ENCODE measurements around the gene OBP2B. TPM values are rescaled to one million over a fixed set of nuclear protein-coding genes. Genes with fewer than 3 reads are reported as not detected.

Gene OBP2B
- total and polyA plus RNA-seq, 9 of the 15 experiments (the other 6 are each of a cell fraction or from before 2014, with no cell fraction given), result not detected

GRCh38 chr9:133234577-133235322 is 25.7 kb upstream of the OBP2B start (continued):
- TF ChIP-seq ZNF212 (CRISPR knock-in tag; IDR thresholded peaks at IDR 0.05), result no peak

GRCh38 chr9:133233681-133234432 is 24.8 kb upstream of the OBP2B start:
- Histone ChIP-seq H3K9me3 (replicated peaks; ENCODE audit: control insufficient read depth, insufficient read depth, low read depth, low read length) (peaks cover 5% of the 10 kb centered on the region), H3K9ac (ENCODE audit: insufficient read depth in 1 of 2, low read depth in 2 of 2, low read length in 2 of 2) (no peak overlapping the region), H3K27me3 (ENCODE audit: control insufficient read depth in 2 of 2, insufficient read depth in 2 of 2, low read length in 2 of 2) (no peaks in the 10 kb centered on the region; a peak in 3 of 5 replicates), H3K27ac (ENCODE audit: extremely low read depth, low read depth, low read length) (no peak overlapping the region), H3K79me2 (ENCODE audit: control insufficient read depth, insufficient read depth, low read length) (no peaks in the 10 kb centered on the region), H4K20me1 (replicated peaks; ENCODE audit: control insufficient read depth, insufficient read depth, low read length) (no peaks in the 10 kb centered on the region), H3K4me2 (ENCODE audit: insufficient read depth, low read length) (no peak overlapping the region), H3K9me1 (ENCODE audit: control insufficient read depth, insufficient read depth, low read length) (no peaks in the 10 kb centered on the region), H3K4me1 (replicated peaks in 1 of 2; ENCODE audit: control insufficient read depth in 2 of 2, insufficient read depth in 2 of 2, low read length in 2 of 2) (peaks cover 2 to 27% of the 10 kb centered on the region in 2 experiments; a peak in 4 of 5 replicates), H3K36me3 (ENCODE audit: control insufficient read depth, insufficient read depth, low read length) (no peaks in the 10 kb centered on the region), H3K4me3 (no peak overlapping the region), H2AFZ (ENCODE audit: low read depth, low read length) (no peak overlapping the region)
- FAIRE-seq, result no peak
- WGBS (ENCODE audit: insufficient coverage, low coverage, missing lambda C conversion rate), result 57% methylated on average over 24 of the region's 32 CpGs
- no peak for DNase-seq (ENCODE audit: extremely low read depth in 1 of 4, low spot score in 3 of 4)
- no TSS peak for BruUV-seq (replicated peaks)
- in situ Hi-C loops (cut with MboI), result no loop called here
- ChIA-PET CTCF (ENCODE audit: low intra/inter-chr PET ratio) (no interaction called here), POLR2A (interaction anchor here (0.7 kb wide), 1 partner anchor 108 kb away, joined by 3 read pairs; no protein-coding TSS in a partner anchor)
- no peak for ATAC-seq
- intact Hi-C loops (cut with micrococcal nuclease), result no loop called here
- no peak for TF ChIP-seq PYGO2 (tag; IDR thresholded peaks at IDR 0.05)
- no peak for TF ChIP-seq COPS2 (conservative IDR thresholded peaks at IDR 0.05)
- TF ChIP-seq KAT8 (IDR thresholded peaks at IDR 0.05; ENCODE audit: low read depth), result no peak
- no peak for TF ChIP-seq GTF2F1 (IDR thresholded peaks at IDR 0.05; ENCODE audit: low read depth, low read length)
- no peak for TF ChIP-seq ZNF280A (IDR thresholded peaks at IDR 0.05; ENCODE audit: low read depth, partially characterized antibody)
- TF ChIP-seq CREM (IDR thresholded peaks at IDR 0.05; ENCODE audit: low read depth), result no peak
- no peak for TF ChIP-seq TARDBP (IDR thresholded peaks at IDR 0.05)
- no peak for TF ChIP-seq CBX8 (IDR thresholded peaks at IDR 0.05; ENCODE audit: borderline replicate concordance, extremely low read depth, low read depth, low read length, poor library complexity, severe bottlenecking)
- no peak for TF ChIP-seq ZHX1 (conservative IDR thresholded peaks at IDR 0.05; ENCODE audit: low read length)
- TF ChIP-seq PKNOX1 (IDR thresholded peaks at IDR 0.05), result no peak
- no peak for TF ChIP-seq HCFC1 (IDR thresholded peaks at IDR 0.05; ENCODE audit: low read depth, low read length)
- no peak for TF ChIP-seq FOXK1 (CRISPR knock-in tag; IDR thresholded peaks at IDR 0.05; ENCODE audit: borderline replicate concordance)
- TF ChIP-seq POLR2B (IDR thresholded peaks at IDR 0.05; ENCODE audit: low read depth, partially characterized antibody), result no peak

Data from K562 (cell line).